B cell (primary cell): ENCODE results near the gene SEC31B. TPM values are rescaled to one million over a fixed set of nuclear protein-coding genes. Genes with fewer than 3 reads are reported as not detected.

Experiments
- ATAC-seq: fragments of 200-7000 bp; cut with Tn5 transposase; one replicate; pipeline ENCODE4 v1.10.0; 2021; ENCODE audit warnings: low read depth, mild to moderate bottlenecking, moderate number of reproducible peaks, moderate library complexity
- CTCF ChIA-PET: fragments of 350-600 bp; sonication (Branson Sonifier 250); formaldehyde crosslinking; loops from one replicate; lab custom pipeline; 2021; ENCODE audit warnings: antibody characterized with exemption, inconsistent platforms; lab: Charles Lee
- POLR2A ChIA-PET: fragments of 350-600 bp; sonication (Branson Sonifier 250); formaldehyde crosslinking; loops from one replicate; lab custom pipeline; 2021; ENCODE audit warnings: antibody characterized with exemption; lab: Charles Lee
- DNase-seq: peaks from one replicate; pipeline ENCODE4 v3.0.0; 2013
- H2AFZ ChIP-seq: 2 replicates; pipeline ENCODE4 v1.6.1; 2012; ENCODE audit warnings: mild to moderate bottlenecking, low read depth, low read length; ENCODE audit not compliant: insufficient read depth, poor library complexity, severe bottlenecking
- H3K27ac ChIP-seq, 2 donors: 1 replicate in 1 of 2; 2 replicates in 1 of 2; pipeline ENCODE4 v1.5.1; 2012 to 2013; ENCODE audit warnings: low read length in 2 of 2, mild to moderate bottlenecking in 2 of 2, moderate library complexity in 1 of 2
- H3K27me3 ChIP-seq, 4 experiments: fragments of 200-600 bp in 1 of 4; sonication (generic) in 1 of 4; replicated peaks in 1 of 4; 1 replicate in 2 of 4; 2 replicates in 2 of 4; pipeline versions ENCODE4 v1.6.1 to v1.7.0; 2013 to 2016; ENCODE audit warnings: low read length in 3 of 4, mild to moderate bottlenecking in 2 of 4, mixed read lengths in 1 of 4, moderate library complexity in 1 of 4; ENCODE audit not compliant: insufficient read depth in 4 of 4, control insufficient read depth in 3 of 4; ENCODE audit errors: control extremely low read depth in 1 of 4
- H3K36me3 ChIP-seq, 2 experiments: replicated peaks in 1 of 2; 1 replicate in 1 of 2; 2 replicates in 1 of 2; pipeline versions ENCODE4 v1.6.1 to v1.7.1; 2013; ENCODE audit warnings: low read length in 1 of 2; ENCODE audit not compliant: insufficient read depth in 2 of 2, control insufficient read depth in 1 of 2; ENCODE audit errors: control extremely low read depth in 1 of 2, extremely low read depth in 1 of 2
- H3K4me1 ChIP-seq, 2 donors: fragments of 200-600 bp in 1 of 2; sonication (generic) in 1 of 2; 1 replicate in 1 of 2; 2 replicates in 1 of 2; pipeline versions ENCODE4 v1.5.1 to v1.6.1; 2013 to 2017; ENCODE audit warnings: low read length in 2 of 2; ENCODE audit not compliant: control insufficient read depth in 2 of 2, insufficient read depth in 2 of 2
- H3K4me2 ChIP-seq: replicated peaks from 2 replicates; pipeline ENCODE3; 2012; ENCODE audit warnings: mild to moderate bottlenecking, low read depth, low read length; ENCODE audit not compliant: poor library complexity, severe bottlenecking
- H3K4me3 ChIP-seq, 5 experiments: fragments of 200-600 bp in 1 of 5; sonication (generic) in 1 of 5; 1 replicate in 3 of 5; 2 replicates in 2 of 5; pipeline versions ENCODE4 v1.5.1 to v1.7.0; 2011 to 2016; ENCODE audit warnings: low read length in 4 of 5, mild to moderate bottlenecking in 4 of 5, low read depth in 2 of 5, control low read depth in 1 of 5, moderate library complexity in 1 of 5; ENCODE audit not compliant: insufficient read depth in 1 of 5; ENCODE audit errors: control extremely low read depth in 1 of 5, extremely low read depth in 1 of 5
- H3K79me2 ChIP-seq: fragments of 200-600 bp; sonication (generic); one replicate; pipeline ENCODE4 v1.6.0; 2016; ENCODE audit warnings: low read length; ENCODE audit not compliant: control insufficient read depth, insufficient read depth
- H3K9ac ChIP-seq: fragments of 200-600 bp; sonication (generic); 2 replicates; pipeline ENCODE4 v1.6.1; 2017; ENCODE audit warnings: mild to moderate bottlenecking, low read length, moderate library complexity
- H3K9me3 ChIP-seq, 3 donors: one replicate each; pipeline versions ENCODE4 v1.6.1 to v1.7.1; 2013; ENCODE audit warnings: low read length in 2 of 3; ENCODE audit not compliant: control insufficient read depth in 2 of 3, insufficient read depth in 1 of 3; ENCODE audit errors: control extremely low read depth in 1 of 3
- H4K20me1 ChIP-seq: 2 replicates; pipeline ENCODE4 v1.6.0; 2012; ENCODE audit warnings: mild to moderate bottlenecking, low read length; ENCODE audit not compliant: insufficient read depth, control insufficient read depth, poor library complexity, severe bottlenecking
- H3K27ac Mint-ChIP-seq: one replicate; pipeline ENCODE4 v1.8.0; 2021; ENCODE audit warnings: mixed read lengths
- H3K27me3 Mint-ChIP-seq: one replicate; pipeline ENCODE4 v1.8.0; 2021; ENCODE audit warnings: mixed read lengths
- H3K4me1 Mint-ChIP-seq: one replicate; pipeline ENCODE4 v1.8.0; 2021; ENCODE audit warnings: mixed read lengths
- H3K4me3 Mint-ChIP-seq: one replicate; pipeline ENCODE4 v1.8.0; 2021; ENCODE audit warnings: mixed read lengths
- H3K9me3 Mint-ChIP-seq: one replicate; pipeline ENCODE4 v1.8.0; 2022; ENCODE audit warnings: mixed read lengths; ENCODE audit not compliant: insufficient read depth
- CTCF ChIP-seq: fragments of 200-600 bp; IDR thresholded peaks from one replicate; pipeline ENCODE4 v1.8.0; 2022; ENCODE audit warnings: antibody characterized with exemption, mild to moderate bottlenecking
- EZH2 ChIP-seq: IDR thresholded peaks from 2 replicates; pipeline ENCODE4 v1.6.1; 2012; ENCODE audit warnings: borderline replicate concordance, low read depth, mild to moderate bottlenecking, moderate library complexity, low read length; ENCODE audit not compliant: insufficient read depth, poor library complexity, severe bottlenecking
- WGBS: methylation state at CpG from one replicate; pipeline ENCODE4 v1.1.5; 2013; ENCODE audit warnings: missing lambda C conversion rate; ENCODE audit not compliant: insufficient coverage; 5-methylcytosine and 5-hydroxymethylcytosine counted together
- intact Hi-C: fragments of 100-400 bp; cut with micrococcal nuclease; formaldehyde crosslinking; loops from one replicate; pipeline ENCODE4 v1.10.0; 2022
- polyA plus RNA-seq: library from polyadenylated mRNA; depleted of rRNA; stranded (reverse); fragments of >200 nt; gene quantifications from 2 replicates; pipeline ENCODE4 v1.2.3, GENCODE V29; 2012
- total RNA-seq, 2 donors: library from RNA; stranded (reverse); fragments of 120-200 nt in 1 of 2; gene quantifications; 1 replicate in 1 of 2; 2 replicates in 1 of 2; pipeline versions ENCODE4 v1.2.3 to v1.2.4, GENCODE V29; 2013 to 2022

The SEC31B gene
- total and polyA plus RNA-seq, 2 donors (not counting 1 experiment from before 2014, with no cell fraction given) = 36.3 to 45.7 TPM

DNA sequence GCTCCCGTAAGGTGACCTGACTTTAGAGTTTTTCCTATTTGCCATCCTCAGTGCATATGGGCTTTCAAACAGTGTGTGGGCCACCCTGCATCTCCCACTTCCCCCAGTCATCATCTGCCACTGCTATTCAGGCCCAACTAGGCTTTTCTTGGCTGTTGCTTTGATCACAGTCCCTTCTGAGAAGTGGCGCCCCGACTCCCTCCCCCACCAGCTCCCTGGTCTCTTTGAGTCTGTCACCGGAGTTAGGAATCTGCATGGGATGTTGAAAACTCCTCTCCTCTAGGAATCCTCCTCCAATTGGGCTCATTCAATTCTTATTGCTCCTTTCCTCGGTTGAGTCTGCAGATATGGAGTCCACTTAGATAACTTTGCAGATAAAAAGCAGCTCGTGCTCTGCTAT, 48.2 kb upstream of the SEC31B start:
- H3K9me3 Mint-ChIP-seq = no peaks in the 10 kb centered on the region
- no peak for ATAC-seq
- Histone ChIP-seq H3K4me2 (no peak overlapping the region), H3K4me3 (no peak overlapping the region), H3K36me3 (no peaks in the 10 kb centered on the region), H4K20me1 (no peaks in the 10 kb centered on the region), H3K27me3 (peaks cover 0 to 66% (median 27%) of the 10 kb centered on the region in 4 experiments), H2AFZ (no peak overlapping the region), H3K79me2 (no peaks in the 10 kb centered on the region), H3K27ac (no peak overlapping the region), H3K9ac (no peak overlapping the region), H3K9me3 (peaks cover 0 to 4% (median 0%) of the 10 kb centered on the region in 3 donors), H3K4me1 (peaks cover 3% of the 10 kb centered on the region in 2 donors)
- CTCF ChIA-PET = interaction anchor here (0.6 to 1.0 kb wide), 3 partner anchors 103 to 493 kb away, joined by 3 to 5 read pairs (median 3); no protein-coding TSS in a partner anchor
- peaks cover 2% of the 10 kb centered on the region for H3K4me1 Mint-ChIP-seq
- H3K27me3 Mint-ChIP-seq = peaks cover 50% of the 10 kb centered on the region
- no peak overlapping the region for H3K4me3 Mint-ChIP-seq
- POLR2A ChIA-PET = interaction anchor here (0.6 kb wide), 1 partner anchor 562 kb away, joined by 3 read pairs; no protein-coding TSS in a partner anchor
- intact Hi-C loops = no loop called here
- WGBS = 39% methylated on average over 3 of the region's 6 CpGs
- no peak overlapping the region for H3K27ac Mint-ChIP-seq
- DNase-seq = no peak
- TF ChIP-seq EZH2 (no peak), CTCF (no peak)

- Mint-ChIP-seq H3K27ac (no peak overlapping the region), H3K4me3 (no peak overlapping the region), H3K9me3 (no peaks in the 10 kb centered on the region), H3K27me3 (peaks cover 49% of the 10 kb centered on the region), H3K4me1 (peaks cover 7% of the 10 kb centered on the region)
- ATAC-seq (no peak), DNase-seq (no peak)
- H3K9ac ChIP-seq = no peak overlapping the region
- peaks cover 0 to 9% (median 0%) of the 10 kb centered on the region in 3 donors for H3K9me3 ChIP-seq
- ChIA-PET CTCF (no interaction called here), POLR2A (no interaction called here)
- 68% methylated on average over 6 of the region's 11 CpGs for WGBS
- no peaks in the 10 kb centered on the region for H3K79me2 ChIP-seq
- TF ChIP-seq EZH2 = no peak
- TF ChIP-seq CTCF = no peak
- intact Hi-C loops = no loop called here
- H2AFZ ChIP-seq = no peak overlapping the region
- H3K4me3 ChIP-seq = no peak overlapping the region
- no peaks in the 10 kb centered on the region for H4K20me1 ChIP-seq
- no peak overlapping the region for H3K27ac ChIP-seq
- peaks cover 0 to 70% (median 30%) of the 10 kb centered on the region in 4 experiments for H3K27me3 ChIP-seq
- no peaks in the 10 kb centered on the region for H3K36me3 ChIP-seq
- no peak overlapping the region for H3K4me2 ChIP-seq
- H3K4me1 ChIP-seq = peaks cover 9% of the 10 kb centered on the region in 2 donors
Measured at GRCh38 chr10:100567249-100567648, 47.6 kb upstream of the SEC31B start.
